Colonic mucosa (tissue), 4 donors: ENCODE data around the gene TMEM108. TPM values are rescaled to one million over a fixed set of nuclear protein-coding genes. Genes with fewer than 3 reads are reported as not detected.

Experiments
- DNase-seq: peaks from one replicate; pipeline ENCODE4 v3.0.0-alpha.2; 2020
- H3K27ac ChIP-seq: fragments of 200-600 bp; one replicate; pipeline ENCODE4 v1.8.0; 2021
- H3K27me3 ChIP-seq: fragments of 200-600 bp; one replicate; pipeline ENCODE4 v1.8.0; 2021
- H3K36me3 ChIP-seq: fragments of 200-600 bp; one replicate; pipeline ENCODE4 v1.8.0; 2021
- H3K4me1 ChIP-seq: fragments of 200-600 bp; one replicate; pipeline ENCODE4 v1.8.0; 2021; ENCODE audit warnings: mild to moderate bottlenecking
- H3K4me3 ChIP-seq: fragments of 200-600 bp; one replicate; pipeline ENCODE4 v1.8.0; 2021
- H3K9ac ChIP-seq, 2 donors: one replicate each; pipeline ENCODE4 v1.7.0; 2013; ENCODE audit warnings: control low read depth in 2 of 2, low read depth in 2 of 2, low read length in 2 of 2
- H3K9me3 ChIP-seq: fragments of 200-600 bp; one replicate; pipeline ENCODE4 v1.8.0; 2021
- intact Hi-C: fragments of 100-400 bp; cut with DNase I; formaldehyde crosslinking; loops from one replicate; pipeline ENCODE4 v1.14.1; 2022
- total RNA-seq, 2 donors: library from RNA; stranded (reverse); fragmentation: NEBNext Ultra II Directional in 1 of 2; extraction: Animal tissue kit (Norgen Biotek cat#: 25700) in 1 of 2; gene quantifications; one replicate each; pipeline ENCODE4 v1.2.1, GENCODE V29; 2021
- TF ChIP-seq, protein P1 (sequence below): fragments of 200-600 bp; IDR thresholded peaks from one replicate; pipeline ENCODE4 v1.8.0; 2022; ENCODE audit warnings: antibody characterized with exemption, mild to moderate bottlenecking
- donor health status: healthy.
- donor health status: DM: no; HTN: no; CAD: no.
- donor health status: DM: no; HTN: no; CAD: no.

TMEM108 gene
- total RNA-seq, 2 donors from 2014 or later = 0.20 to 0.82 TPM

DNA sequence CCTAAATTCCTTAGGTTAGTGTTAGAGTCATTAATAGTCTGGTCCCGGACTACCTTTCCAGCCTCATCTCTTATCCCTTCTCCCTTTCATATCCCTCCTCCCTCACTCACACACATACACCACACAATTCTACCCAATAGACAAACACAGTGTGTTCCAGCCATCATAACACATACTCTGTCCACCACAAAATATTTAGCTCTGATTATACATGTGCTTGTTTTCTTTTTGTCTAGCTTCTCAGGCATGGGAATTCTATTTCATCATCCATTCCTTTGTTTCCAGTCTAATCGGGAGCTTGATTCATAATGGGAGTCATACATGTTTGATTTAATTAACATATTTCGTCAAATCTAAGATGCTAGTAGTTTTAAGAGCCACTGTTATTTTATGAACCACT is 199.8 kb downstream of the TMEM108 start:
- Histone ChIP-seq H3K4me3 (no peak overlapping the region), H3K27me3 (no peaks in the 10 kb centered on the region), H3K4me1 (no peaks in the 10 kb centered on the region), H3K9me3 (no peaks in the 10 kb centered on the region), H3K9ac (no peak overlapping the region), H3K36me3 (no peaks in the 10 kb centered on the region), H3K27ac (no peak overlapping the region)
- intact Hi-C loops = no loop called here
- no peak for DNase-seq
- TF ChIP-seq, protein P1, sequence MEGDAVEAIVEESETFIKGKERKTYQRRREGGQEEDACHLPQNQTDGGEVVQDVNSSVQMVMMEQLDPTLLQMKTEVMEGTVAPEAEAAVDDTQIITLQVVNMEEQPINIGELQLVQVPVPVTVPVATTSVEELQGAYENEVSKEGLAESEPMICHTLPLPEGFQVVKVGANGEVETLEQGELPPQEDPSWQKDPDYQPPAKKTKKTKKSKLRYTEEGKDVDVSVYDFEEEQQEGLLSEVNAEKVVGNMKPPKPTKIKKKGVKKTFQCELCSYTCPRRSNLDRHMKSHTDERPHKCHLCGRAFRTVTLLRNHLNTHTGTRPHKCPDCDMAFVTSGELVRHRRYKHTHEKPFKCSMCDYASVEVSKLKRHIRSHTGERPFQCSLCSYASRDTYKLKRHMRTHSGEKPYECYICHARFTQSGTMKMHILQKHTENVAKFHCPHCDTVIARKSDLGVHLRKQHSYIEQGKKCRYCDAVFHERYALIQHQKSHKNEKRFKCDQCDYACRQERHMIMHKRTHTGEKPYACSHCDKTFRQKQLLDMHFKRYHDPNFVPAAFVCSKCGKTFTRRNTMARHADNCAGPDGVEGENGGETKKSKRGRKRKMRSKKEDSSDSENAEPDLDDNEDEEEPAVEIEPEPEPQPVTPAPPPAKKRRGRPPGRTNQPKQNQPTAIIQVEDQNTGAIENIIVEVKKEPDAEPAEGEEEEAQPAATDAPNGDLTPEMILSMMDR = no peak

DNA sequence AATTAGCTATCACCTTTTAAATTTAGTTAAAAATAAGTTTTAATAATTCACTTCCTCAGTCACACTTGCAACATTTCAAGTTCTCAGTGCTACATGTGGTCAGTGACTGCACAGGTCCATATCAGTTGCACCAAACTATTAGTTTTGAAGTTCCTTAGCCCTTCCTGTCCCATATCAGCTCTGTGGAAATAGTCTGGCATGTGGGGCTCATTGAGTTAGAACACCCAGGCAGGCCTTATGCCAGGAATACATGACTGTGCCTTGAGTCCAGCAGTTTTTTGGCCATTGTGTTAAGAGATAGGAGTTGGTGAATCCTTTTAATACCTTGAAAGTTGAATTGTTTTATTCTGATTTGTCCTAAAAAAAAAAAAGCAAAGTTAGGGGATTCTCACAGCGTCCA is 207.9 kb downstream of the TMEM108 start:
- H3K36me3 ChIP-seq = no peaks in the 10 kb centered on the region
- DNase-seq = no peak
- no peaks in the 10 kb centered on the region for H3K9me3 ChIP-seq
- intact Hi-C loops = no loop called here
- no peak overlapping the region for H3K4me3 ChIP-seq
- H3K4me1 ChIP-seq = no peaks in the 10 kb centered on the region
- H3K27ac ChIP-seq = no peak overlapping the region
- no peak overlapping the region for H3K9ac ChIP-seq
- TF ChIP-seq, protein P1 = no peak
- H3K27me3 ChIP-seq = no peaks in the 10 kb centered on the region

- TF ChIP-seq, protein P1 = no peak
- Histone ChIP-seq H3K36me3 (no peaks in the 10 kb centered on the region), H3K27ac (no peak overlapping the region), H3K9me3 (no peaks in the 10 kb centered on the region), H3K4me1 (no peaks in the 10 kb centered on the region), H3K4me3 (no peak overlapping the region), H3K27me3 (no peaks in the 10 kb centered on the region), H3K9ac (no peak overlapping the region)
- intact Hi-C loops = no loop called here
- no peak for DNase-seq
These were observed 208.6 kb downstream of the TMEM108 start for GRCh38 chr3:133246773-133247172.

GRCh38 chr3:133248389-133248788 is 210.2 kb downstream of the TMEM108 start:
- intact Hi-C loops = no loop called here
- TF ChIP-seq, protein P1 = no peak
- Histone ChIP-seq H3K27me3 (no peaks in the 10 kb centered on the region), H3K4me3 (no peak overlapping the region), H3K9ac (no peak overlapping the region), H3K9me3 (no peaks in the 10 kb centered on the region), H3K27ac (no peak overlapping the region), H3K36me3 (no peaks in the 10 kb centered on the region), H3K4me1 (no peaks in the 10 kb centered on the region)
- DNase-seq = no peak

- intact Hi-C loops = no loop called here
- Histone ChIP-seq H3K4me1 (no peaks in the 10 kb centered on the region), H3K27me3 (no peaks in the 10 kb centered on the region), H3K4me3 (no peak overlapping the region), H3K9me3 (no peaks in the 10 kb centered on the region), H3K27ac (no peak overlapping the region), H3K36me3 (no peaks in the 10 kb centered on the region), H3K9ac (no peak overlapping the region)
- TF ChIP-seq, protein P1 = no peak
- DNase-seq = no peak
These were observed 211.3 kb downstream of the TMEM108 start for GRCh38 chr3:133249490-133249889.

GRCh38 chr3:133254151-133254550 is 216.0 kb downstream of the TMEM108 start:
- Histone ChIP-seq H3K27ac (no peak overlapping the region), H3K9me3 (no peaks in the 10 kb centered on the region), H3K36me3 (no peaks in the 10 kb centered on the region), H3K4me3 (no peak overlapping the region), H3K27me3 (no peaks in the 10 kb centered on the region), H3K4me1 (no peaks in the 10 kb centered on the region), H3K9ac (no peak overlapping the region)
- DNase-seq = no peak
- TF ChIP-seq, protein P1 = no peak
- intact Hi-C loops = no loop called here
